SHP77 (cell line): Measurements from ENCODE around the gene CFAP119.

Source experiments
- DNase-seq, 2 experiments: peaks; one replicate each; lab custom pipeline; 2025; lab: John Stamatoyannopoulos, UW

The CFAP119 gene

GRCh38 chr16:30782486-30783279, 20.8 kb upstream of the CFAP119 start:
- DNase-seq = no peak

- DNase-seq = no peak
Observed at GRCh38 chr16:30780549-30780948, 18.7 kb upstream of the CFAP119 start.

GRCh38 chr16:30780021-30780420, 18.2 kb upstream of the CFAP119 start:
- no peak for DNase-seq

GRCh38 chr16:30779596-30779995, 17.7 kb upstream of the CFAP119 start:
- DNase-seq = no peak

- DNase-seq = no peak
Observed at GRCh38 chr16:30778549-30779244, 16.8 kb upstream of the CFAP119 start.

- DNase-seq = no peak
Observed at GRCh38 chr16:30777591-30778297, 15.9 kb upstream of the CFAP119 start.

GRCh38 chr16:30775392-30776188, 13.7 kb upstream of the CFAP119 start:
- peak; percentile 89 to 90 for DNase-seq

GRCh38 chr16:30775131-30775391, 13.2 kb upstream of the CFAP119 start:
- DNase-seq = no peak

GRCh38 chr16:30774367-30775130, 12.7 kb upstream of the CFAP119 start:
- no peak for DNase-seq

GRCh38 chr16:30773826-30774225, 12.0 kb upstream of the CFAP119 start:
- DNase-seq = no peak

GRCh38 chr16:30771726-30772125, 9.9 kb upstream of the CFAP119 start:
- no peak for DNase-seq

GRCh38 chr16:30769379-30770089, 7.7 kb upstream of the CFAP119 start:
- no peak for DNase-seq

- DNase-seq = no peak
Observed at GRCh38 chr16:30768583-30769181, 6.8 kb upstream of the CFAP119 start.

- DNase-seq = no peak
Observed at GRCh38 chr16:30767767-30768465, 6.1 kb upstream of the CFAP119 start.

- DNase-seq = no peak
Observed at GRCh38 chr16:30766933-30767284, 5.0 kb upstream of the CFAP119 start.

GRCh38 chr16:30766206-30766932, 4.5 kb upstream of the CFAP119 start:
- DNase-seq = no peak

GRCh38 chr16:30764816-30765465, 3.1 kb upstream of the CFAP119 start:
- DNase-seq = no peak

GRCh38 chr16:30764086-30764485, 2.2 kb upstream of the CFAP119 start:
- no peak for DNase-seq
